Skin epidermis (tissue), 12 donors: ENCODE data around the gene SYNGR4.

Experiments
- H3K27ac ChIP-seq, 21 experiments: fragments of 200-600 bp; sonication (generic) in 11 of 21; one replicate each; pipeline ENCODE4 v1.5.0; 2020; ENCODE audit warnings: mild to moderate bottlenecking in 3 of 21, inconsistent platforms in 2 of 21, moderate library complexity in 2 of 21
- H3K4me3 ChIP-seq, 7 experiments: fragments of 200-600 bp; sonication (generic) in 2 of 7; one replicate each; pipeline ENCODE4 v1.5.0; 2020; ENCODE audit warnings: inconsistent platforms in 2 of 7, mild to moderate bottlenecking in 2 of 7, moderate library complexity in 1 of 7

SYNGR4 gene

GRCh38 chr19:48338802-48339503 is 25.2 kb upstream of the SYNGR4 start:
- Histone ChIP-seq H3K27ac (no peak overlapping the region), H3K4me3 (no peak overlapping the region)

GRCh38 chr19:48340995-48341394 is 23.2 kb upstream of the SYNGR4 start:
- no peak overlapping the region for H3K27ac ChIP-seq
- no peak overlapping the region for H3K4me3 ChIP-seq

- Histone ChIP-seq H3K27ac (no peak overlapping the region), H3K4me3 (no peak overlapping the region)
Observed at GRCh38 chr19:48341515-48342413, 22.4 kb upstream of the SYNGR4 start.

- no peak overlapping the region for H3K27ac ChIP-seq
Observed at GRCh38 chr19:48342414-48342738, 21.8 kb upstream of the SYNGR4 start.

GRCh38 chr19:48342841-48343540 is 21.2 kb upstream of the SYNGR4 start:
- H3K4me3 ChIP-seq = no peak overlapping the region
- no peak overlapping the region for H3K27ac ChIP-seq

More at GRCh38 chr19:48342414-48342738, 21.8 kb upstream of the SYNGR4 start:
- H3K4me3 ChIP-seq = no peak overlapping the region

- Histone ChIP-seq H3K27ac (no peak overlapping the region), H3K4me3 (no peak overlapping the region)
Observed at GRCh38 chr19:48344892-48345291, 19.3 kb upstream of the SYNGR4 start.

GRCh38 chr19:48346191-48346590 is 18.0 kb upstream of the SYNGR4 start:
- no peak overlapping the region for H3K27ac ChIP-seq
- H3K4me3 ChIP-seq = no peak overlapping the region

- H3K4me3 ChIP-seq = no peak overlapping the region
- no peak overlapping the region for H3K27ac ChIP-seq
Observed at GRCh38 chr19:48348045-48348444, 16.1 kb upstream of the SYNGR4 start.

- Histone ChIP-seq H3K27ac (no peak overlapping the region), H3K4me3 (no peak overlapping the region)
Observed at GRCh38 chr19:48348737-48349136, 15.4 kb upstream of the SYNGR4 start.

- Histone ChIP-seq H3K27ac (no peak overlapping the region), H3K4me3 (no peak overlapping the region)
Observed at GRCh38 chr19:48350856-48351255, 13.3 kb upstream of the SYNGR4 start.

- no peak overlapping the region for H3K27ac ChIP-seq
Observed at GRCh38 chr19:48351341-48351752, 12.8 kb upstream of the SYNGR4 start.

GRCh38 chr19:48353677-48354076 is 10.5 kb upstream of the SYNGR4 start:
- no peak overlapping the region for H3K27ac ChIP-seq
- H3K4me3 ChIP-seq = no peak overlapping the region

More at GRCh38 chr19:48351341-48351752, 12.8 kb upstream of the SYNGR4 start:
- H3K4me3 ChIP-seq = no peak overlapping the region

GRCh38 chr19:48354332-48354992 is 9.7 kb upstream of the SYNGR4 start:
- Histone ChIP-seq H3K4me3 (no peak overlapping the region), H3K27ac (no peak overlapping the region)

GRCh38 chr19:48355365-48355954 is 8.7 kb upstream of the SYNGR4 start:
- H3K4me3 ChIP-seq = no peak overlapping the region
- no peak overlapping the region for H3K27ac ChIP-seq

GRCh38 chr19:48359123-48359522 is 5.0 kb upstream of the SYNGR4 start:
- no peak overlapping the region for H3K4me3 ChIP-seq

GRCh38 chr19:48361912-48362311 is 2.3 kb upstream of the SYNGR4 start:
- Histone ChIP-seq H3K27ac (no peak overlapping the region), H3K4me3 (no peak overlapping the region)

More at GRCh38 chr19:48359123-48359522, 5.0 kb upstream of the SYNGR4 start:
- no peak overlapping the region for H3K27ac ChIP-seq

GRCh38 chr19:48362716-48363499 is 1.3 kb upstream of the SYNGR4 start:
- H3K4me3 ChIP-seq = peak overlapping the region; percentile 40 to 63 (median 51)
- peak overlapping the region; percentile 57 to 98 (median 91) for H3K27ac ChIP-seq

- H3K4me3 ChIP-seq = peak overlapping the region; percentile 40 to 63 (median 51)
- peak overlapping the region; percentile 57 to 98 (median 91) for H3K27ac ChIP-seq
Observed at GRCh38 chr19:48363500-48363809, 712 bp upstream of the SYNGR4 start.
